Measurements from ENCODE around the gene OBP2B.

OBP2B gene

DNA sequence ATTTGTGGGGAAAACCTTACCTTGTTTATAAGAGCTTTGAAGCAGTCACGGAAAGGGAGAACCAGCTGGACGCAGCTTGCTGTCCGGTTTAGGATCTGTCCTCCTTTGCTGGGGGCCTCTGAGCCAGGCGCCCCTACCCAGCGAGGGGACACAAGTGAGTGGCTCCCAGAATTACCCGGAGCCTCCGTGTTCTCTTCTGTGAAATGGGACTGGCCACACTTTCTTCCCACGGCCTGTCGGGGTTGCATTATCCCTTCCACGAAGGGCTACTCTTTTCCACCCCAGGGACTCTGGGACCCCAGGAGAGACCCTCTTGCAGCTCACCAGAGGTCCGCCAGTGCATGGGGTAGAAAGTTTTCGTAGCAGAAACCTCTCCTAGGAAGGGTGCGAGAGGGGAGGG lies 44.9 kb downstream of the OBP2B start:
- no peak for DNase-seq

DNA sequence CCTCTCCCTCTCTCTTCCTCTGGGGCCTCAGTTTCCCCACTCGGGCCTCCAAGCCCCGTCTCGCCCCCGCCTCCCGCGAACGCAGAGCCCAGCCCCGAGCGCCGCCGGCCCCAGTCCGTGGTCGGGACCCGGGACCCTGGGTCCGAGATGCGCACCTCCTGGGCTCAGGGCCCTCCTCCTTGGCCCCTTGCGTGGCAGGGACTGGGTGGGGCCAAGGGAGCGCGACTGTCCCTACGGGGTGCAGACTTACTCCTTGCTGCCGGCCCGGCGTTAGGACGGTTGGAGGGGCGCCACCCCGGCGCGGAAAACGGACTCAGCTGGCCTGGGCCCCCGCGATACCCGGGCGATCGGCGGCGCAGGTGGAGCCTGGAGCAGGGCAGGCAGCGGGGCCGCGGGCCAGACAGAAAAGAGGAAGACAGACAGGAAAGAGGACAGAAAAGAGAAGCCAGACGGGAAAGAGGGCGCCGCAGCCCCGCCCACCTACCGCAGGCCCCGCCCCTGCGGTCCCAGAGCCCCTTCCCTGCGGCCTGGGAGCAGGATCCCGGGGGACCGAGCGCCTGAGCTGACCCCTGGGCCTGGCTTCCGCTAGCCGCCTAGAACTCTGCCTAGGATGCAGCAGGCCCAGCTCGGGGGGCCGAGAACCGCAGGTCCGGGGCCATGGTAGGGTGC lies 45.4 kb downstream of the OBP2B start, which contains the start of gene GBGT1:
GBGT1 (minus strand) TSS at position 411 of the 669 bp plus-strand sequence. CDS start 1,502 bp downstream, outside the sequence.
- DNase-seq = peak; percentile 81

DNA sequence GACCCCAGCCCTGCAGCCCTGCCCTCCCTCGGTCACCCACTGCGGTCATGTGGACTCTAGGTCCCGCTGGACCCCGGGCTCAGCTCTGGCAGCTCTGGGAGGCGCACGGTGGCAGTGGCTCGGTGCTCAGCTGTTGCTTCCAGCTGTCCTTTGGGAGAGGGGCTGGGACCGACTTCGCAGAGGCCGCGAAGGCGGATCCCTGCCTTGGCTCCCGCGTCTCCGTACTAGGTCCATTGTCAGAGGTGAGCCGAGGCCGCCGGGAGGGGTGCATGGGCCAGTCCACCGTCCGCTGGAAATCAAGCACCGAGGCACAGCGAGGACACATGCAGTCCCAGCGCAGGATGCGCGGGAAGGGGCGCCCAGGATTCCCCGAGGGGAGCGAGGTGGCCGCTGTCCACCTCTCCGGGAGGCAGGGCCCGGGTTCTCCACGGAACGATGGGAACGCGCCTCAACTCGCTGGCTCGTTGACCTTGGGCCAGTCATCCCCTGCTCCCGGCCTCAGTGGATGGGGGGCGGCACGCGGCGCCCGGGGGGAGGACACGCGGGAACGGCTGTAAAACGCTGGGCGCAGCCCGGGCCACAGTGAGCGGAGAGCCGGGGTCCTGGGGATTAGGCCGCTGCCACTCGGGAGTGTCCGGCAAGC lies 46.1 kb downstream of the OBP2B start:
- DNase-seq = no peak

DNA sequence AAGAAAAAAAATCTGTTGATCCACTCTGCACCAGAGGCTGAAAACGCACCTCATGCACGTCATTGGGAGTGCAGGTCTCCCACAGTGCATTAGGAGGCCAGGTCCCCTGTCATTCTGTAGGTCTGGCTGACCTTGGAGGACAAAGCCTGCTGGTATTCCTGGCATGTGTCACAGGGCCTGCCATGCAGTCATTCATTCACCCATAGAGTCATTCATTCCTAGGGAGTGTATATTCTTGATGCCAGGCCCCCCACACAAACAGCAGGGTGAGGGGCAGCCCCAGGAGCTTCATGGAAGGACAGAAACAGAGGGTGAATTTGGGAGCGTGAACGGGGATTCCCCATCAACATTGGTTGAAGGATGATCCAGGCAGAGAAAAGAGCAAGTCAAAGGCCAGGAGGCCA lies 47.5 kb downstream of the OBP2B start:
- DNase-seq = no peak

DNA sequence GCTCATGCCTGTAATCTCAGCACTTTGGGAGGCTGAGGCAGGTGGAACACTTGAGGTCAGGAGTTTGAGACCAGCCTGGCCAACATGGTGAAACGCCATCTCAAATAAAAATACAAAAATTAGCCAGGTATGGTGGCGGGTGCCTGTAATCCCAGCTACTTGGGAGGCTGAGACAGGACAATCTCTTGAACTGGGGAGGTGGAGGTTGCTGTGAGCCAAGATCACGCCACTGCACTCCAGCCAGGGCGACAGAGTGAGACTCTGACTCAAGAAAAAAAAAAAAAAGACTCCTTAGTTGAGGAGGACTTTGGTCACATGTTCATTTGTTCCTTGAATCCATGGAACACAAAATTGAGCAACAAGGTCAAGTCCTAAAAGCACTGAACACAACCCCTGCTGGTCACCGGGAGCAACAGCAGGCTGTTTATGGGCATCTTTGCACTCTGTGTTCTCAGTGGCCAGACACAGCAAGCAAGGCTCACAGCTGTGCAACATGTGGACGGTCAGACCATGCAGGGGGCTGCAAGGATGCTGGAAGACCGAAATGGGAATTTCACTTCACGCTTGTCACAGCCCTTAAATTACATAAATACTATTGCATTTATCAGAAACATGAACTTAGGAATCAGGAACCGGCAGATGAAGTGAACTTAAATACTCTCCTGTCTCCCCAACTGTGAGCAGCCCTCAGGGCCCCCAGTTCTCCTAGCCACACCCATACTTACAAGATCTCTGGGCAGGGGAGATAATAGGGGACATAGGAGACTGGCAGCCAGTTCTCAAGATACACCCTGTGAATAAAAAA lies 48.1 kb downstream of the OBP2B start:
- peak; percentile 97 for DNase-seq

DNA sequence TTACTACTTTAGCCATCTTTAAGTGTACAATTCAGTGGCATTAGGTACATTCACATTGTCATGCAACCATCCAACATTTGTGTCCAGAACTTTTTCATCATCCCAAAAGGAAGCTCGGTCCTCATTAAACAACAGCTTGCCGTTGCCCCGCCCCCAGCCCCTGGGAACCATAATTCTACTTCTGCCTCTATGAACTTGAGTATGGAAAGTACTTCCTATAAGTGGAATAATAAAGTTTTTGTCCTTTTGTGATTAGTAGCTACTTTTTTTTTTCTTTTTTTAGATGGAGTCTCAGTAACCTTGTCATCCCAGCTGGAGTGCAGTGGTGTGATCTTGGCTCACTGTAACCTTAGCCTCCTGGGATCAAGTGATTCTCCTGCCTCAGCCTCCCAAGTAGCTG lies 50.4 kb downstream of the OBP2B start:
- no peak for DNase-seq

All from hematopoietic multipotent progenitor cell treated with erythropoietin and hydrocortisone succinate and interleukin-3 and kit ligand, for 6 days (in vitro differentiated cells).